ENCODE data around the gene CENPC. TPM values are rescaled to one million over a fixed set of nuclear protein-coding genes. Genes with fewer than 3 reads are reported as not detected.

The CENPC gene
- total RNA-seq, 2 experiments from 2014 or later = 46.0 to 51.7 TPM

DNA sequence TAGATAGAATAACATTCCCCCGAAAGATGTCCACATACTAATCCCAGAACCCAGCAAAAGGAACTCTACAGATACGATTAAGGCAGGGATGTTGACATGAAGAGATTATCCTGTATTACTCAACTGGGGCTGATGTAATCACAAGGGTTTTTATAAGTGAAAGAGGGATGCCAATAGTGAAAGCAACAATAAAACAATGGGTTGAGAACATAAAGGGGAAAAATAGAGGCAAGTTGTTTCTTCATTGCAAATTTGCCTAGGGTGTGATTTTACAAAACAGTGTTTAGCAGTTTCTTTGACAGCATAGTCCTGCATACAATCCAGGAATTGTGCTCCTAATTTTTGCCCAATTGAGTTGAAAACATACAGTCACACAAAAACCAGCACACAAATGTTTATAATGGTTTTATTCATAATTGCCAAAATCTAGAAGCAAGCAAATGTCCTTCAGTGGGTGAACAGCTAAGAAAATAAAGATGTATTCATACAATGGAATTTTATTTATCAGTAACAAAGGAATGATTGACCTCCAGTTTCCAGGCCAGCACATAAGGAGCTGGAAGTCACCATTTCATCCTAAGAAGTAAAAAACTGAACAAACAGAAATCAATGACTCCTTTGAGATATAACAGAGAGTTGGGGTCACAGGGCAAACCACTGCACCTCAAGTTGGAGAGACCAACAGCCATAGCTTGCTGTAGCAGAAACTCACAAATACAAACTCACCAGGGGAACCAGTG lies 107.2 kb downstream of the CENPC start:
- intact Hi-C loops (cut with micrococcal nuclease) = no loop called here
- Mint-ChIP-seq H3K4me3 (no peak overlapping the region), H3K9me3 (peaks cover 8% of the 10 kb centered on the region), H3K27me3 (ENCODE audit: low read depth) (no peaks in the 10 kb centered on the region), H3K4me1 (ENCODE audit: low read depth) (peaks cover 5% of the 10 kb centered on the region), H3K27ac (no peak overlapping the region), H3K36me3 (ENCODE audit: low read depth) (peaks cover 48% of the 10 kb centered on the region)
- no peak for DNase-seq
- CTCF ChIA-PET = no interaction called here

DNA sequence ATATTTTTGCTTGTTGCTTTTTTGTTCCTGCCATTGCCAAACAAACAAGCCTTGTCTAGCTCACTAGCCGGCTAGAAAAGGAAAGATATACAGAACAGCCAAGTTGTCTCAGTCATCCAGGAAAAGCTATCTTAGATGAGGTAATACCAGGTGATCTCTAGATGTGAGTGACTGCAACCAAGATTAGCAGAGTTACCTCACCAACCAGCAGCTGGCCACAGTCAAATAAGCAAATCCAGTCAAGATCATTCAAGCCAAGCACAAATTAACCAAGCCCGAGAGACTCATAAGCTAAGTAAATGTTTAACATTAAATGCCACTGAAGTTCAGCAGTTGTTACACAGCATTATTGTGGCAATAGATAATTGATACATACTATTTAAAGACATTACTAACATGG lies 108.6 kb downstream of the CENPC start:
- CTCF ChIA-PET = interaction anchor here (0.6 to 0.9 kb wide), 2 partner anchors 41 to 42 kb away, joined by 3 to 4 read pairs; no protein-coding TSS in a partner anchor
- H3K4me3 Mint-ChIP-seq = no peak overlapping the region
- peaks cover 14% of the 10 kb centered on the region for H3K9me3 Mint-ChIP-seq
- H3K27me3 Mint-ChIP-seq (ENCODE audit: low read depth) = no peaks in the 10 kb centered on the region
- H3K36me3 Mint-ChIP-seq (ENCODE audit: low read depth) = peaks cover 43% of the 10 kb centered on the region
- peaks cover 5% of the 10 kb centered on the region for H3K4me1 Mint-ChIP-seq (ENCODE audit: low read depth)
- intact Hi-C loops (cut with micrococcal nuclease) = no loop called here
- no peak overlapping the region for H3K27ac Mint-ChIP-seq
- no peak for DNase-seq

DNA sequence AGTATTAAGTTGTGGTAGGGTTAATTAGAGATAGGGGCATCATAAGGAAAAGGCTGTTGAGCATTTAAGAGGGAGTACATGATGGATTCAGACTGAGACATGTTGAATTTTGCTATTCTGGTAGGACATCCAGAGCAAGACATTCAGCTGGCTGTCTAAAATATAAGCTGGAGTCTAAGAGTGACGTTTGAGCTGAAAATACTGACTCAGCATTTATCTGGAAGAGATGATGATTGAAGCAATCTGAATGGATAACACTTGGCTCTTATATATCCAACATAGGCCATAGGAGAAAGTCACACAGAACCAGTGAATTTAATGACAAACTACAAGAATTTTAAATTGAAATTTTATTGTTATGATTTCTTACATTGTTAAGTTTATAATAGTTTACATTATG lies 114.3 kb downstream of the CENPC start:
- DNase-seq = no peak
- no peaks in the 10 kb centered on the region for H3K27me3 Mint-ChIP-seq (ENCODE audit: low read depth)
- CTCF ChIA-PET = interaction anchor here (2.2 kb wide), 1 partner anchor 38 kb away, joined by 7 read pairs; no protein-coding TSS in a partner anchor
- H3K4me3 Mint-ChIP-seq = no peak overlapping the region
- no peak overlapping the region for H3K27ac Mint-ChIP-seq
- intact Hi-C loops (cut with micrococcal nuclease) = no loop called here
- H3K4me1 Mint-ChIP-seq (ENCODE audit: low read depth) = no peaks in the 10 kb centered on the region
- H3K36me3 Mint-ChIP-seq (ENCODE audit: low read depth) = peaks cover 26% of the 10 kb centered on the region
- peaks cover 28% of the 10 kb centered on the region for H3K9me3 Mint-ChIP-seq

DNA sequence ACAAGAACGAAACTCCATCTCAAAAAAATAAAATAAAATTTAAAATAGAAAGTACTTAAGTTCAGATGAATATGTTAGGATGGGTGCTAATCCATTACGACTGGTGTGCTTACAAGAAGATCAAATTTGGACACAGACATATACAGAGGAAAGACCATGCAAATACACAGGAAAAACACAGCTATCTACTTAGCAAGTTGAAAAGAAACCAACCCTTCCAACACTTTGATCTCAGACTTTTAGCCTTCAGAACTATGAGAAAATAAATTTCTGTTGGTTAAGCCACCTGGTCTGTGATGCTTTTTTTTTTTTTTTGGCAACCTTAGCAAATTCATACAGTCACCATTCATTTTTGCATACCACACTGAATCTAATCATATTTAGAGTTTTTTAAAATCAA lies 116.5 kb downstream of the CENPC start:
- no peak overlapping the region for H3K4me3 Mint-ChIP-seq
- H3K27me3 Mint-ChIP-seq (ENCODE audit: low read depth) = no peaks in the 10 kb centered on the region
- DNase-seq = no peak
- H3K36me3 Mint-ChIP-seq (ENCODE audit: low read depth) = peaks cover 16% of the 10 kb centered on the region
- H3K9me3 Mint-ChIP-seq = peaks cover 24% of the 10 kb centered on the region
- CTCF ChIA-PET = interaction anchor here (2.2 kb wide), 1 partner anchor 35 kb away, joined by 7 read pairs; no protein-coding TSS in a partner anchor
- H3K4me1 Mint-ChIP-seq (ENCODE audit: low read depth) = no peaks in the 10 kb centered on the region
- H3K27ac Mint-ChIP-seq = no peak overlapping the region
- intact Hi-C loops (cut with micrococcal nuclease) = no loop called here

Other genes starting within 250 kb of the CENPC start
- 10 to 100 TPM; 18.9 to 22.1 TPM for gene STAP1, start 13.2 kb upstream of the CENPC start, total RNA-seq
- gene UBA6, start 155.7 kb upstream of the CENPC start, total RNA-seq = 10 to 100 TPM; 71.6 to 79.5 TPM
- gene GNRHR, start 208.9 kb upstream of the CENPC start, total RNA-seq = not detected